DMS79 (cell line): ENCODE results near the gene HIGD1C.
"Not testable (repeated sequence)": the region's sequence is repeated elsewhere in the genome, so short reads cannot be mapped to it uniquely, and the experiment has no call there.

Experiments used
- DNase-seq: peaks from one replicate; lab custom pipeline; 2025; lab: John Stamatoyannopoulos, UW

Gene HIGD1C

GRCh38 chr12:50952510-50952909, at the start of gene HIGD1C:
Gene HIGD1C (plus strand): TSS chr12:50952544. CDS start chr12:50953999, 1,455 bp downstream.
- no peak for DNase-seq

DNA sequence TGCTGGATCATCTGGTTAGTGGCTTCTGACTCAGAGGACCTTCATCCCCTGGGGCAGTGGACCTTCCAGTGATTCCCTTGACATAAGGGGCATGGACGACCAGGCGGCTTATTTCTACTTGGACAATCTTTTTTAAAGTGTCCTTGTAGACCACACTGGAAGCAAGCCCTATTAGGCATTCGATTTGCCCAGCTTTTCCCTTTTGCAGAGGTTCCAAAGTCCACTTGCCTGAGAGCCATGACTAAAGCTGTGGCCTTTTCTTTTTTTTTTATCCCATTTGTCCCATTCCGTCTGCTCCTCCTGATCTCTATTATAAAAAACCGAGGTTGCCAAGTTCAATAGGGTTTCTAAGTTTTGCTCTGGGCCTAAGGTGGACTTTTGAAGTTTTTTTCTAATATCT, 43.9 kb upstream of the HIGD1C start:
- not testable (repeated sequence) for DNase-seq

DNA sequence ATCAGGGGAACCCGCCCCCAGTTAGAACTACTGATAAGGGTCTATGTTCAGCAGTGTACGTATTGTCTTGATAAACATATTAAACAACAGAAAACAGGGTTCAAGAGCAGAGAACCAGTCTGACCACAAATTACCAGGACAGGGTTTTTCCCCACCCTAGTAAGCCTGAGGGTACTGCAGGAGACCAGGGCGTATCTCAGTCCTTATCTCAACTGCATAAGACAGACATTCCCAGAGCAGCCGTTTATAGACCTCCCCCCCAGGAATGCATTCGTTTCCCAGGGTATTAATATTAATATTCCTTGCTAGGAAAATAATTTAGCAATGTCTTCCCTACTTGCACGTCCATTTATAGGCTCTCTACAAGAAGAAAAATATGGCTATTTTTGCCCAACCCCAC, 40.0 kb upstream of the HIGD1C start:
- not testable (repeated sequence) for DNase-seq

GRCh38 chr12:50913224-50913623, 39.1 kb upstream of the HIGD1C start:
- DNase-seq, result no peak

- DNase-seq, result no peak
Measured at GRCh38 chr12:50914872-50915484, 37.4 kb upstream of the HIGD1C start.

DNA sequence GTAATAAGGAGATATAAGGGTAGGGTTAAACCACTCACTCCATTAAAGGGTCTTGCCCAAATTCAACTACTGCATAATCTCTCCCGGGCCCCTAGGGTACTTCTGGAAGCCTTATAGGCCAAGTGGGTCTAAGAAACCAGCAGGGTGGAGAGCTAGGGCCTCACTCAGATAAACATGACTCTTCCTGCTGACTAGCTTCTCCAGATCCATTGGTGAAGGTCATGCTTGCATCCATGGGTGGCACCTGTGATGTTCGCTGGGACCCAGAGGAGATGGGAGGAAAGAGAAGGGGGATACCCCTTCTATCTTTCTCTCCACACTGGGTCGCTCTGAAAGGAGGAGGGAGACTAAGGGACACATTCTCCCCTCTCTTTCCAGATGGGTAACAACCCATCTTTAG, 36.1 kb upstream of the HIGD1C start:
- no peak for DNase-seq

DNA sequence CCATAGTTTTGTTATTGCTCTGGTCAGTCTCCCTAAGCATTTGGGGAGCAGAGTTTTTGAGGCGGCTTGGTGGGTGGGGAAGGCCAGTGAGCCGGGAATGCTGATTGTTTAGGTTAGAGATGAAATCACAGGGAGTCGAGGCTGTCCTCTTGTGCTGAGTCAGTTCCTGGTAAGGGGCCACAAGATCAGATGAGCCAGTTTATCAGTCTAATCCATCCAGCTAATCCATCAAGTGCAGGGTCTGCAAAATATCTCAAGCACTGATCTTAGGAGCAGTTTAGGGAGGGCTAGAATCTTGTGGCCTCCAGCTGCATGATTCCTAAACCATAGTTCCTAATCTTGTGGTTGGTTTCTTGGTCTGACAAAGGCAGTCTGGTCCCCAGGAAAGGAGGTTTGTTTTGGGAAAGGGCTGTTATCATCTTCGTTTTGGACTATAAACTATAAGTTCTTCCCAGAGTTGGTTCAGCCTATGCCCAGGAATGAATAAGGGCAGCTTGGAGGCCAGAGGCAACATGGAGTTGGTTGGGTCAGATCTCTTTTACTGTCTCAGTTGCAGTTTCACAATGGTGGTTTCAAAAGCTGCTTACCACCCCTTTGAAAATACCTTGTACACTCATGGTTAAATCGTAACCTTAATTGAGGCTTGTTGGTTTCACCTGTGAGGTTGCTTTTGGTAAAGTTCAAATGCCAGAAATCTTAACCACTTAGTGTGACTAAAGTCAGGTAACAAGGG, 33.6 kb upstream of the HIGD1C start:
- no peak for DNase-seq

DNA sequence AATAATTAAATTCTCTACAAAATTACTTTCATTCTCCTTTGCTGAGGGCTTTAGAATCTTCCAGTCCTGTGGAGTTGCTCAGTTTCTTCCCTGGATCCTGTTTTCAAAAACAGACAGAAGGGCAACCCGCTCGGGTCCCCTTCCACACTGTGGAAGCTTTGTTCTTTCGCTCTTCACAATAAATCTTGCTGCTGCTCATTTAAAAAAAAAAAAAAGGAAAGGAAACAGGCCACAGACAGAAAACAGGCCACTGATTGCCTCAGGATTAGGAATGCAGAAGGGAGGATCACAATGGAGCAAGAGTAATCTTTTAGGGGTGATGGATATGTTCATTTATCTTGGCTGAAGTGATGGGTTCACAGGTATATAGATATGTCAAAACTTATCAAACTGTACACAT, 29.5 kb upstream of the HIGD1C start:
- no peak for DNase-seq

DNA sequence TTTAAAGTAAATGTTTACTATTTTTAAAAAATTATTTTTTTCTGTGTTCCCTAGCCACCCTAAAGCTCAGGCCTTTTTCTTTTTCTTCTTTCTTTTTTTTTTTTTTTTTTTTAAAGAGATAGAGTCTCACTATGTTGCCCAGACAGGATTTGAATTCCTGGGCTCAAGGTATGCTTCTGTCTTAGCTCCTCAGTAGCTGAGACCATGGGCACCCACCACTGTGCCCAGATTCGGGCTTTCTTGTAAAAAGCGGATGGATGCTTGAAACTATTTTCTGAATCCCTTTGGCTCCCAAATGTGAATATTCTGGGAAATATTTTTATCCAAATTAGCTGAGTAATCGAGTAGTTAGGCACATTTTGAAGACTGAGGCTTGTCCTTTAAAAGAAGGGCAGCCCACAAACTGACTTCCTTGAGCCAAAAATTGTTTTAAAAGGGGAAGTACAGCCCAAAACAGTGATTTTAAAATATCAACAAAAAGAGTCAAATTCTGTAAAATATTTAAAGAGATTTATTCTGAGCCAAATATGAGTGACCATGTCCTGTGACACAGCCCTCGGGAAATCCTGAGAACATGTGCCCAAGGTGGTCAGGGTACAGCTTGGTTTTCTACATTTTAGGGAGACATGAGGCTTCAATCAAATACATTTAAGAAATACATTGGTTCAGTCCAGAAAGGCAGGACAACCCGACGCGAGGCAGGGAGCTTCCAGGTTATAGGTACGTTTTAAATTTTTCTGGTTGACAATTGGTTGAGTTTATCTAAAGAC, 28.8 kb upstream of the HIGD1C start:
- DNase-seq, result no peak

DNA sequence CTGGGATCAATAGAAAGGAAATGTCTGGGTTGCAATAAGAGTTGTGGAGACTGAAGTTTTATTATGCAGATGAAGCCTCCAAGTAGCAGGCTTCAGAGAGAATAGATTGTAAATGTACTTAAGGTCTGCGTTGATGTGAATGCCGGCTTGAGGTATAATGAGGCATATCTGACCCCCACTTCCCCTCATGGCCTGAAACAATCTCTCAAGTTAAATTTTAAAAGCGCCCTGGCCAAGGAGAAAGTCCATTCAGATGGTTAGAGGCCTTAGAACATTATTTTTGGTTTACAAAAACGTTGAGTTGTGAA, 28.3 kb upstream of the HIGD1C start:
- DNase-seq, result peak; percentile 58

- peak; percentile 73 for DNase-seq
Measured at GRCh38 chr12:50924439-50925341, 27.7 kb upstream of the HIGD1C start.

GRCh38 chr12:50925342-50925651, 27.0 kb upstream of the HIGD1C start:
- DNase-seq, result no peak

DNA sequence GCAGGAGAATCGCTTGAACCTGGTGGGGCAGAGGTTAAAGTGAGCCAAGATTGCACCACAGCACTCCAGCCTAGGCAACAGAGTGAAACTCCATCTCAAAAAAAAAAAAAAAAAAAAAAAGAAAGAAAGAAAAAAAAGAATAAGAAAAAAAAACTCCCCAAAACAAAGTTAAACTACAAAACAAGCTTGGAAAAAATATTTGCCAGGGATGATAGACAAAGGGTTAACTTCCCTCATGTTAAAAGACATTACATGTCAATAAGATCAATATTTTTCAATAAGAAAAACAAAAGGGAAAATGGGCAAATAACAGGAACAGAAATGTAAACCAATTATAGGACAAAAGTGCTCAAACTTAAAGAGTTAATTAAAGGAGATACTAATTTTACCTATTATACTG, 26.4 kb upstream of the HIGD1C start:
- DNase-seq, result no peak

DNA sequence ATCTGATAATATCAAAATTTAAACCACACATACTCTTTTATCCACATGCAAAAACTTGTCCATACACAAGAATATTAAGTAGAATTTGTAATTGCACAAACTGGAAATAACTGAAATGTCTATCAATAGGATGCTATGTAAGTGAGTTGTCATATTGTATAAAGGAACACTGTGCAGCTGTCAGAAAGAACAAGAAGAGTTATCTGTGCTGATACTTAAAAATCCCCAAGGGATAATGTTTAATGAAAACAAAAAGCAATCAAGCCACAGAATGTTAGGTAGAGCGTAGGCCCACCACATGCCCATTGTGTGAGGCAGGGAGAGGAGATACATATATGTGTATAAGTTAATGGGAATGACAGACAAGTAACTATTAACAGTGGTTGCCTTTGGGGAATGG, 25.9 kb upstream of the HIGD1C start:
- no peak for DNase-seq

DNA sequence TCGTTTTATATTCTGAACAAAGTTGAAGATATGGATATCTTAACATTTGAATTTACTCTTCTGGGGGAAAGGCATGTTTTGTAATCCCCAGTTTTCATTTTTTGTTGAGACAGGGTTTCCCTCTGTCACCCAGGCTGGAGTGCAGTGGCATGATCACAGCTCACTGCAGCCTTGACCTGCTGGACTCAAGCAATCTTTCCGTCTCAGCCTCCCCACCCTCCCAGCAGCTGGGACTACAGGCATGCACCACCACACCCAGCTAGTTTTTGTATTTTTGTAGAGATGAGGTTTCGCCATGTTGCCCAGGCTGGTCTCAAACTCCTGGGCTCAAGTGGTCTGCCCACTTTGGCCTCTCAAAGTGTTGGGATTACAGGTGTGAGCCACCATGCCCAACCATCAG, 25.4 kb upstream of the HIGD1C start:
- not testable (repeated sequence) for DNase-seq

DNA sequence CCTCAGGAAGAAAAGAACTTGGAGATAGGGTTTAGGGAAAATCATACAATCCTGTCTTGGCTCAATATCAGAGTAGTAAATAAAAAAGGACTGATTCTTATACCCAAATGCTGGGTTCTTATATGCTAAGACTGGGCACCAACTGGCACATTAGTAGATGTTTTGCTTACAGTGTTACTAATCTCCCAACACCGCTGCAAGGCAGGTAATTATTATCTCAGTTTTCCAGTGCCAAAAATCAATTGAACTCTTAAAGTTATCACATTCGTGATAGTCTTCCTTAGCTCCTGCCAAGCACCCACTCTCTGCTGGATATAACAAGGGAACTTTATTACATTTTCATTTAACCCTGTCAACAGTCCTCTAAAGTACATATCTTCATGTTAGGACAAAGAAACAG, 25.0 kb upstream of the HIGD1C start:
- DNase-seq, result no peak

DNA sequence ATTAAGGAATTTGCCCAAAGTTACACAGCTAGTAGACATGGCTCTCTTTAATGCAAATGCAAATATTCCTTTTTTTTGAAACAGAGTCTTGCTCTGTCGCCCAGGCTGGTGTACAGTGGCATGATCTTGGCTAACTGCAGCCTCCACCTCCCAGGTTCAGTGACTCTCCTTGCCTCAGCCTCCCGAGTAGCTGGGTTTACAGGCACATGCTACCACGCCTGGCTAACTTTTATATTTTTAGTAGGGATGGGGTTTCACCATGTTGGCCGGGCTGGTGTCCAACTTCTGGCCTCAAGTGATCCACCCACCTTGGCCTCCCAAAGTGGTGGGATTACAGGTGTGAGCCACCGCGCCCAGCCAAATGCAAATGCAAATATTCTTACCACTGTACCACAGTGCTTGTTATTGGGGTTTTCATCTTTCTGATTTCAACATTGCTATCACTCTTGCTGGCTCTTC, 24.5 kb upstream of the HIGD1C start:
- DNase-seq, result no peak

DNA sequence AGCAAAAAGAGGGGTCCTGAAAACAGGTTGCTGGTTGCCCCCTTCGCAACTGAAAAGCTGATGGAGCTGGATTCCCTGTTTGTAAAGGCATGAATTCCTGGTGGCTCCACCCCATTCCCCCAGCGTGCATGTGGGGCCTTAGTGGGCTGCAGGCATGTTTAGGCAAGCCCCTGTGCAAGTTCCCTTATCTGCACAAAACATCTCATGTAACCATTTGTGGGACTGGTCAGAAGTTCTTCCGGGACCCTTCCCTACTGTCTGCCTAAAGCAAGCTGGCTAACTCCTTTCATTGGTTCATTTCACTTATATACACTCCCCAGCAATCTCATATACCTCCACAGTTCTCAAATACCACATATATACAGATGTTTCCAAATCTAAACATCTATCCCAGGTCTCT, 24.0 kb upstream of the HIGD1C start:
- no peak for DNase-seq

GRCh38 chr12:50929831-50930230, 22.5 kb upstream of the HIGD1C start:
- DNase-seq, result no peak

- DNase-seq, result not testable (repeated sequence)
Measured at GRCh38 chr12:50930477-50930876, 21.9 kb upstream of the HIGD1C start.

DNA sequence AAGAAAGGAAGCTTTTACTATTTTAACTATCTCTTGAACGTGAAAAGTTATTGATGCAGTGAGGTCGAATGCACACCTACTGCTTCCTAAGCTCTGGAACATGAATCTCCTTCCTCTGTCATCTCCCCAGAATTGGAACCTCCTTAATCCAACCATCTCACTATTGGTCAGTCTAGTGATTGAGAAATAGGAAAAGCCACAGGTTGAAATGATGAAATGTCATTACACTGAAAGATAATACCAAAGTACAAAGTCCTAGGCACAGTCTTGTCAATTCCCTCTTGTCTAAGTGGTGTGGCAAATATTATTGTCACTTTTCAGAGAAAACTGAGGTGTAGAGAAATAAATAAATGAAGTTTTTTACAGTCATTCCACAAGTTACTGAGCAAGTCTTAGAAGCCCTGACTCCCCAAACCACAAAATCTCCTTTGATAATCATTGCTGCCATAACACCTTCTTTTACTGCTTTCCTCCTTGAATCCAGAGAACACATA, 19.5 kb upstream of the HIGD1C start:
- DNase-seq, result no peak

DNA sequence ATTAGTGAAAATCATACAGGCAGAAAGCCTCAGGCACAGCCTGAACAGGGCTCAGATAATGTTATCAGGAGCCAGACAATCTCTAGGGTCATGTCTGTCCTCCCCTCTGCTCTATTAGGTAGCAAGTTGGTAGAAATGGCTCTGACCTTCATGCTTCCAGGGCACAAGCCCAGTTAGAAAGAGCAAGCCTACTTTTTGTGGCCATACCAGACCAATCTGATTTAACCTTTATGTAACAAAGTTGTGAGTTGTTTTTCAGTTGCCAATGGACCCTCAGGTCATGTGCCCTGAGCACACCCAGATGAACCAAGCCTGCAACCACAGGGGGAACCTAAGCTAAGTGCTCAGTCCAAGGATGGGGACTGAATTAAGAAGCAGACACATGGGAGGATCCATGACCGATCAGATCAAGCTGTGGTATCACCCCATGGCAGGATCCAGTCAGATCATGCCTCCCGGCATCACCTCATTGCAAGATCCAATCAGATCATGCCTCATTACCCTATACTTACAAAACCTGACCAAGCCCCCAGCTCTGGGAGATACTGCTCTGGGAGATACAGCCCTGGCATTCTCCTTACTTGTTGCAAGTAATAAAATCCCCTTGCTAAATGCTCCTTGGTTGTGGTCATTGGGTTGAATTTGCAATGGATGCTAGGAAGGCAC, 18.8 kb upstream of the HIGD1C start:
- no peak for DNase-seq
